NCI-H1694 treated with DMSO at 0.1 percent for 48 hours (cell line): ENCODE measurements around the gene CCDC9B.

Experiments used
- DNase-seq: peaks from one replicate; lab custom pipeline; 2025; lab: John Stamatoyannopoulos, UW

The CCDC9B gene

GRCh38 chr15:40365624-40366456, 25.1 kb upstream of the CCDC9B start:
- no peak for DNase-seq

GRCh38 chr15:40365016-40365415, 24.3 kb upstream of the CCDC9B start:
- DNase-seq = no peak

GRCh38 chr15:40364251-40364650, 23.5 kb upstream of the CCDC9B start:
- DNase-seq = no peak

GRCh38 chr15:40363611-40364010, 22.9 kb upstream of the CCDC9B start:
- no peak for DNase-seq

- no peak for DNase-seq
Observed at GRCh38 chr15:40361640-40362039, 20.9 kb upstream of the CCDC9B start.

- DNase-seq = no peak
Observed at GRCh38 chr15:40360015-40360414, 19.3 kb upstream of the CCDC9B start.

GRCh38 chr15:40358471-40359353, 18.0 kb upstream of the CCDC9B start:
- DNase-seq = no peak

- peak; percentile 36 for DNase-seq
Observed at GRCh38 chr15:40357723-40358470, 17.2 kb upstream of the CCDC9B start, which contains the start of gene DISP2. DISP2 (plus strand) TSS chr15:40358219; CDS start chr15:40358322, 103 bp downstream.

- no peak for DNase-seq
Observed at GRCh38 chr15:40357246-40357645, 16.5 kb upstream of the CCDC9B start.

GRCh38 chr15:40355976-40356585, 15.3 kb upstream of the CCDC9B start:
- DNase-seq = no peak

- peak; percentile 93 for DNase-seq
Observed at GRCh38 chr15:40354408-40355171, 13.9 kb upstream of the CCDC9B start.

- peak; percentile 61 for DNase-seq
Observed at GRCh38 chr15:40353697-40354096, 13.0 kb upstream of the CCDC9B start.

- DNase-seq = no peak
Observed at GRCh38 chr15:40352281-40352901, 11.7 kb upstream of the CCDC9B start.

GRCh38 chr15:40349163-40349562, 8.4 kb upstream of the CCDC9B start:
- DNase-seq = no peak

- DNase-seq = no peak
Observed at GRCh38 chr15:40348474-40348870, 7.7 kb upstream of the CCDC9B start.

GRCh38 chr15:40347559-40348473, 7.1 kb upstream of the CCDC9B start:
- DNase-seq = no peak

- DNase-seq = no peak
Observed at GRCh38 chr15:40346579-40347558, 6.1 kb upstream of the CCDC9B start.
